Measurements from ENCODE around the gene NKTR.

The NKTR gene

GRCh38 chr3:42662037-42662812, 61.7 kb downstream of the NKTR start:
- DNase-seq (ENCODE audit: low read depth) = no peak

GRCh38 chr3:42662813-42663535, 62.5 kb downstream of the NKTR start:
- no peak for DNase-seq (ENCODE audit: low read depth)

- no peak for DNase-seq (ENCODE audit: low read depth)
Observed at GRCh38 chr3:42663581-42664437, 63.3 kb downstream of the NKTR start.

GRCh38 chr3:42664438-42664803, 63.9 kb downstream of the NKTR start:
- no peak for DNase-seq (ENCODE audit: low read depth)

GRCh38 chr3:42665050-42665878, 64.8 kb downstream of the NKTR start:
- no peak for DNase-seq (ENCODE audit: low read depth)

GRCh38 chr3:42666022-42666421, 65.5 kb downstream of the NKTR start:
- DNase-seq (ENCODE audit: low read depth) = no peak

- DNase-seq (ENCODE audit: low read depth) = no peak
Observed at GRCh38 chr3:42666577-42666998, 66.1 kb downstream of the NKTR start.

GRCh38 chr3:42667096-42667522, 66.6 kb downstream of the NKTR start:
- no peak for DNase-seq (ENCODE audit: low read depth)

GRCh38 chr3:42667523-42668412, 67.3 kb downstream of the NKTR start:
- no peak for DNase-seq (ENCODE audit: low read depth)

- DNase-seq (ENCODE audit: low read depth) = no peak
Observed at GRCh38 chr3:42668413-42668760, 67.9 kb downstream of the NKTR start.

- no peak for DNase-seq (ENCODE audit: low read depth)
Observed at GRCh38 chr3:42668793-42669217, 68.3 kb downstream of the NKTR start.

- no peak for DNase-seq (ENCODE audit: low read depth)
Observed at GRCh38 chr3:42670051-42670576, 69.6 kb downstream of the NKTR start.

- DNase-seq (ENCODE audit: low read depth) = no peak
Observed at GRCh38 chr3:42670670-42671069, 70.2 kb downstream of the NKTR start.

- DNase-seq (ENCODE audit: low read depth) = no peak
Observed at GRCh38 chr3:42672515-42672914, 72.0 kb downstream of the NKTR start.

- DNase-seq (ENCODE audit: low read depth) = no peak
Observed at GRCh38 chr3:42673082-42673481, 72.6 kb downstream of the NKTR start.

- no peak for DNase-seq (ENCODE audit: low read depth)
Observed at GRCh38 chr3:42674146-42674545, 73.7 kb downstream of the NKTR start.

- no peak for DNase-seq (ENCODE audit: low read depth)
Observed at GRCh38 chr3:42675909-42676308, 75.4 kb downstream of the NKTR start.

- DNase-seq (ENCODE audit: low read depth) = no peak
Observed at GRCh38 chr3:42678447-42678846, 78.0 kb downstream of the NKTR start.

GRCh38 chr3:42680271-42680670, 79.8 kb downstream of the NKTR start:
- DNase-seq (ENCODE audit: low read depth) = no peak

GRCh38 chr3:42680806-42681205, 80.3 kb downstream of the NKTR start:
- DNase-seq (ENCODE audit: low read depth) = no peak
